Stomach (tissue), 4 donors: ENCODE results near the gene DDHD1.
"Not testable (repeated sequence)": the region's sequence is repeated elsewhere in the genome, so short reads cannot be mapped to it uniquely, and the experiment has no call there.

Source experiments
- CTCF ChIP-seq, 7 experiments: fragments of 450-650 bp in 4 of 7; fragments of 200-600 bp in 3 of 7; sonication (generic) in 3 of 7; IDR thresholded peaks; one replicate each; pipeline ENCODE4 v1.5.1; 2016 to 2019; ENCODE audit warnings: antibody characterized with exemption in 7 of 7, control low read depth in 2 of 7, mild to moderate bottlenecking in 1 of 7
- EP300 ChIP-seq: sonication (generic); formaldehyde crosslinking; IDR thresholded peaks from one replicate; pipeline ENCODE4 v1.6.1; 2017; ENCODE audit warnings: antibody characterized with exemption
- POLR2A ChIP-seq, 4 donors: fragments of 450-650 bp; IDR thresholded peaks; one replicate each; pipeline ENCODE4 v1.6.1; 2016; ENCODE audit warnings: antibody characterized with exemption in 4 of 4, control low read depth in 2 of 4, mild to moderate bottlenecking in 1 of 4, moderate library complexity in 1 of 4
- POLR2AphosphoS5 ChIP-seq, 3 donors: sonication (generic); formaldehyde crosslinking; IDR thresholded peaks; one replicate each; pipeline ENCODE4 v1.6.1; 2016; ENCODE audit warnings: antibody characterized with exemption in 3 of 3

GRCh38 chr14:53117479-53117878, 35.6 kb downstream of the DDHD1 start:
- not testable (repeated sequence) for TF ChIP-seq POLR2A (IDR thresholded peaks at IDR 0.05); CTCF (IDR thresholded peaks at IDR 0.05); EP300; POLR2AphosphoS5 (IDR thresholded peaks at IDR 0.05)
